ENCODE measurements around the gene NINL. TPM values are rescaled to one million over a fixed set of nuclear protein-coding genes. Genes with fewer than 3 reads are reported as not detected.

The NINL gene
- total RNA-seq, 1 donor from 2014 or later = 5.7 TPM

DNA sequence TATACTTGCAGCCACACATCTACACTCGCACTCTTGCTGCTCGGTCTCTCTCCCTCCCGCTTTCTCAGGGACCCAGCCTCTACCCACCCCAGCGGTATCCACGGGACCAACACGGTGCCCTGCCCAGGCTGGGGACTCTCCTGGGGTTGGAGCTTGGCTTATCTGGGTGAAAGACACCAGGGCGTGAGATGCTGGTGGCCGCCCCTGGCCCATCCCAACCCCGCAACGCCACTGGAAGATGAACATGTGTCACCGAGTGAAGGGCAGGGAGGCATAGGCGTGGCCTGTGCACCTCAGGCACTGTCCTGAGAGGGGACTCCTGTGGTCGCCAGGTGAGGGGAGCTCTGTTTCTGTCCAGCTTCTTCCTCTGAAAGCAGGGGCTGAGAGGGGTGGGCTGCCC lies 47.4 kb downstream of the NINL start:
- no peaks in the 10 kb centered on the region for H3K9me3 ChIP-seq (ENCODE audit: control insufficient read depth in 3 of 3, low read length in 3 of 3)
- no peak overlapping the region for H3K4me3 ChIP-seq (ENCODE audit: low read length in 3 of 3)
- no peak overlapping the region for H3K9ac ChIP-seq (ENCODE audit: low read depth in 1 of 3, low read length in 3 of 3)
- H3K4me1 ChIP-seq (ENCODE audit: control insufficient read depth in 3 of 3, insufficient read depth in 3 of 3, low read length in 3 of 3) = peaks cover 9 to 20% (median 20%) of the 10 kb centered on the region in 3 donors
- no peak overlapping the region for H3K27ac ChIP-seq (ENCODE audit: low read depth, low read length)
- H3K27me3 ChIP-seq (ENCODE audit: control insufficient read depth in 3 of 3, insufficient read depth in 3 of 3, low read length in 3 of 3) = no peaks in the 10 kb centered on the region
- no peaks in the 10 kb centered on the region for H3K36me3 ChIP-seq (ENCODE audit: control insufficient read depth in 3 of 3, insufficient read depth in 3 of 3, low read length in 3 of 3)

DNA sequence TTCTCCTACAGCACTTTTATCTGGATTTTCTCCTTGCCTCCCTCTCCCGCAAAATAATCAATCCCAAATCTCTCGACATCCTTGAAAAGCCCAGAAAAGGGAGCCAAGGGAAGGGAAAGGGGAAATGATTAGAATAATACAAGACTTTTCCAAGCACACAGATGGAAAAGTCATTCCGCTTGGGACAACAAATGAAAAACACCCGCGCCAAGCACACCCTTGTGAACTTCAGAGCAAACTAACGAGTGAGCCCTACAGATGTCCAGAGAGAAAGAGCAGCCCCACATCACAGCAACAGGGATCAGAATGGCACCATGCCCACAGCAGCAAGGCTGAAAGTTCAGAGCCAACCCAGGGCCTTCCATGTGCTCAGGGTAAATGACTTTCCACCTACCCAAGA lies 49.6 kb downstream of the NINL start:
- no peak overlapping the region for H3K9ac ChIP-seq (ENCODE audit: low read depth in 1 of 3, low read length in 3 of 3)
- H3K36me3 ChIP-seq (ENCODE audit: control insufficient read depth in 3 of 3, insufficient read depth in 3 of 3, low read length in 3 of 3) = no peaks in the 10 kb centered on the region
- H3K4me1 ChIP-seq (ENCODE audit: control insufficient read depth in 3 of 3, insufficient read depth in 3 of 3, low read length in 3 of 3) = peaks cover 9 to 20% (median 20%) of the 10 kb centered on the region in 3 donors
- no peaks in the 10 kb centered on the region for H3K27me3 ChIP-seq (ENCODE audit: control insufficient read depth in 3 of 3, insufficient read depth in 3 of 3, low read length in 3 of 3)
- H3K4me3 ChIP-seq (ENCODE audit: low read length in 3 of 3) = no peak overlapping the region
- H3K27ac ChIP-seq (ENCODE audit: low read depth, low read length) = no peak overlapping the region
- no peaks in the 10 kb centered on the region for H3K9me3 ChIP-seq (ENCODE audit: control insufficient read depth in 3 of 3, low read length in 3 of 3)

DNA sequence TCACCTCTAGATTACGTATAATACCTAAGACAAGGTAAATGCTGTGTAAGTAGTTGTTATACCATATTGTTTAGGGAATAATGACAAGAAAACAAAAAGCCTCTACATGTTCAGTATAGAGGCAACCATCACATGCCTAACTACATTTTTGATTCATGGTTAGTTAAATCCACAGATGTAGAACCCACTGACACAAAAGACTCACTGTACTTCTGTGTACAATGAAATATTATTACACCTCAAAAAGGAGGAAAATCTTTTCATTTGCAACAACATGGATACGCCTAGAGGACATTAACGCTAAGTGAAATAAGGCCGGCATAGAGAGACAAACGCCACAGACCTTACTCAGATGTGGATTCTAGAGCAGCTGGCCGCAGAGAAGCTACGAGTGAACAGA lies 50.5 kb downstream of the NINL start:
- no peaks in the 10 kb centered on the region for H3K9me3 ChIP-seq (ENCODE audit: control insufficient read depth in 3 of 3, low read length in 3 of 3)
- H3K4me1 ChIP-seq (ENCODE audit: control insufficient read depth in 3 of 3, insufficient read depth in 3 of 3, low read length in 3 of 3) = peaks cover 9 to 20% (median 15%) of the 10 kb centered on the region in 3 donors
- no peak overlapping the region for H3K9ac ChIP-seq (ENCODE audit: low read depth in 1 of 3, low read length in 3 of 3)
- H3K27ac ChIP-seq (ENCODE audit: low read depth, low read length) = no peak overlapping the region
- no peak overlapping the region for H3K4me3 ChIP-seq (ENCODE audit: low read length in 3 of 3)
- H3K27me3 ChIP-seq (ENCODE audit: control insufficient read depth in 3 of 3, insufficient read depth in 3 of 3, low read length in 3 of 3) = no peaks in the 10 kb centered on the region
- H3K36me3 ChIP-seq (ENCODE audit: control insufficient read depth in 3 of 3, insufficient read depth in 3 of 3, low read length in 3 of 3) = no peaks in the 10 kb centered on the region

- H3K9ac ChIP-seq (ENCODE audit: low read depth in 1 of 3, low read length in 3 of 3) = no peak overlapping the region
- no peak overlapping the region for H3K27ac ChIP-seq (ENCODE audit: low read depth, low read length)
- H3K4me3 ChIP-seq (ENCODE audit: low read length in 3 of 3) = no peak overlapping the region
- no peaks in the 10 kb centered on the region for H3K36me3 ChIP-seq (ENCODE audit: control insufficient read depth in 3 of 3, insufficient read depth in 3 of 3, low read length in 3 of 3)
- peaks cover 3 to 14% (median 9%) of the 10 kb centered on the region in 3 donors for H3K4me1 ChIP-seq (ENCODE audit: control insufficient read depth in 3 of 3, insufficient read depth in 3 of 3, low read length in 3 of 3)
- H3K27me3 ChIP-seq (ENCODE audit: control insufficient read depth in 3 of 3, insufficient read depth in 3 of 3, low read length in 3 of 3) = no peaks in the 10 kb centered on the region
- no peaks in the 10 kb centered on the region for H3K9me3 ChIP-seq (ENCODE audit: control insufficient read depth in 3 of 3, low read length in 3 of 3)
Measured at GRCh38 chr20:25533920-25534700, 51.2 kb downstream of the NINL start.

- peaks cover 0 to 5% (median 0%) of the 10 kb centered on the region in 3 donors for H3K4me1 ChIP-seq (ENCODE audit: control insufficient read depth in 3 of 3, insufficient read depth in 3 of 3, low read length in 3 of 3)
- no peak overlapping the region for H3K4me3 ChIP-seq (ENCODE audit: low read length in 3 of 3)
- H3K9me3 ChIP-seq (ENCODE audit: control insufficient read depth in 3 of 3, low read length in 3 of 3) = no peaks in the 10 kb centered on the region
- no peaks in the 10 kb centered on the region for H3K27me3 ChIP-seq (ENCODE audit: control insufficient read depth in 3 of 3, insufficient read depth in 3 of 3, low read length in 3 of 3)
- H3K27ac ChIP-seq (ENCODE audit: low read depth, low read length) = no peak overlapping the region
- H3K9ac ChIP-seq (ENCODE audit: low read depth in 1 of 3, low read length in 3 of 3) = no peak overlapping the region
- H3K36me3 ChIP-seq (ENCODE audit: control insufficient read depth in 3 of 3, insufficient read depth in 3 of 3, low read length in 3 of 3) = no peaks in the 10 kb centered on the region
Measured at GRCh38 chr20:25532971-25533391, 52.4 kb downstream of the NINL start.

DNA sequence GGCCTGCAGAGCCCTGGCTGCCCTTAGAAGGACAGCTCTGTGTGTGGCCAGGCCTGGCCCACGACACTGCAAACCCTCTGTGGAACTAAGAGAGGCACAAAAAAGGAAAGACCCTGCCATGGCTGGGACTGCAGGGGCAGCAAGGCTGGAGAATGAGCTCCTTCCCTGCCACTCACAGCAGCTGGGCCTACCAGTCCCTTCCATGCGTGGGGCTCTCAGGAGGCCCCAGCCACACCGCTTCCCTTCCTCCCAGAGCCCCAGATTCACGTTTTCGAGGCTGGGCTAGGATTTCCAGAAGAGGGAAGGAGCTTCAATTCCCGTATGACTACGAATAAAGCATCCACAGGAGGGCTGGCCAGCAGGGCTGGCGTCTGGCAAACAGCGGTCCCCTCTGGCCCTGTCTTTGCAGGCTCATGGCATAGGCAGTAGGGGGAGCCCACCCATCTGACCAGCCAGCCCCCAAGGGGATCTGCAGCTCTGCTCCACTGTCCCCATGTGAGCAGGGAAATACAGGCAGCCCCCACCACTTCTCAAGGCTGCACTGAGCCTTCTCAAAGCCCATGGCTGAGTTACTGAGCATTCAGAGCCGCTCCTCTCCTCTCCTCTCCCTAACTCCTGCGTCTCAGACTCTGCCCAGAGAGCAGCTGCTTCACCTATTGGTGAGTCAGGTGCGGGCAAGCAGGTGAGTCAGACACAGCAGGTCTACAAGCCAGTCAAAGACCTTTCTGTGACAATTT lies 53.1 kb downstream of the NINL start:
- Histone ChIP-seq H3K4me1 (ENCODE audit: control insufficient read depth in 3 of 3, insufficient read depth in 3 of 3, low read length in 3 of 3) (peaks cover 0 to 5% (median 0%) of the 10 kb centered on the region in 3 donors), H3K27ac (ENCODE audit: low read depth, low read length) (no peak overlapping the region), H3K27me3 (ENCODE audit: control insufficient read depth in 3 of 3, insufficient read depth in 3 of 3, low read length in 3 of 3) (no peaks in the 10 kb centered on the region), H3K4me3 (ENCODE audit: low read length in 3 of 3) (no peak overlapping the region), H3K9me3 (ENCODE audit: control insufficient read depth in 3 of 3, low read length in 3 of 3) (no peaks in the 10 kb centered on the region), H3K9ac (ENCODE audit: low read depth in 1 of 3, low read length in 3 of 3) (no peak overlapping the region), H3K36me3 (ENCODE audit: control insufficient read depth in 3 of 3, insufficient read depth in 3 of 3, low read length in 3 of 3) (no peaks in the 10 kb centered on the region)

DNA sequence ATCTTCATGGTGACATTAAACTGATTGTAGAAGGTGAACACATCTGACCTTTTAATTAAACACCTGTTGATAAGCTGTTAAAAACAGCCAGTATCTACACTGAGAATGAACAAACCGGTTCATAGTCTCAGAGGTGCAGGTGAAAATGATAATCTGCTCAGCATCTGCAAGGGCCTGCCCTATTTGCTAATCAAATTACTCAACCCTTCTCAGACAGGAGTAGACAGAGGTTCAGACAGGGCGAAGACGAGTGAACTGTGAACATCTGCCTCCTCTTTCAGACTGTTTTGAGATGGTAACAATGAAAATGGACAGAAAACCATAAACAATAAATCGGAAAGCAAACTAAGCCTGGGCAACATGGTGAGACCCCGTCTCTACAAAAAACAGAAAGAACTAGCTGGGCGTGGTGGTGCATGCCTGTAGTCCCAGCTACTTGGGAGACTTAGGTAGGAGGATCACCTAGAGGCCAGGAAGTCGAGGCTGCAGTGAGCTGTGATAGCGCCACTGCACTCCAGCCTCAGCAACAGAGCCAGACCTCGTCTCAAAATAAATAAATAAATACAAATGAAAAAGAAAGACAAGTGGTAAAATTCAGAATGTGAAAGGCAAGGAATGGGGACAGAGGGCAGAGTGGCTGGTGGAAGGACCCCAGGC lies 55.9 kb downstream of the NINL start:
- peaks cover 0 to 2% (median 0%) of the 10 kb centered on the region in 3 donors for H3K4me1 ChIP-seq (ENCODE audit: control insufficient read depth in 3 of 3, insufficient read depth in 3 of 3, low read length in 3 of 3)

DNA sequence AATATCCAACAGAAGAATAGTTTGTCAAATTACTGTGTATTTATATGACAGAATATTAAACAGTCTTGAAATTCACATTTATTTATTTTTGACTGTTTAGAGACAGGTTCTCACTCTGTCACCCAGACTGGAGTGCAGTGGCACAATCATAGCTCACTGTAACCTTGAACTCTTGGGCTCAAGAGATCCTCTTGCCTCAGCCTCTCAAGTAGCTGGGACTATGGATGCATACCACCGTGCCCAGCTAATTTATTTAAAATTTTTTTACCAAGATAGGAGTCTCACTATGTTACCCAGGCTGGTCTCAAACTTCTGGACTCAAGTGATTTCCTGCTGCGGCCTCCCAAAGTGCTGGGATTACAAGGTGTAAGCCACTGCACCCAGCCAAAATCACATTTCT lies 57.4 kb downstream of the NINL start:
- Histone ChIP-seq H3K9ac (ENCODE audit: low read depth in 1 of 3, low read length in 3 of 3) (no peak overlapping the region), H3K36me3 (ENCODE audit: control insufficient read depth in 3 of 3, insufficient read depth in 3 of 3, low read length in 3 of 3) (no peaks in the 10 kb centered on the region), H3K9me3 (ENCODE audit: control insufficient read depth in 3 of 3, low read length in 3 of 3) (no peaks in the 10 kb centered on the region), H3K27me3 (ENCODE audit: control insufficient read depth in 3 of 3, insufficient read depth in 3 of 3, low read length in 3 of 3) (no peaks in the 10 kb centered on the region), H3K4me1 (ENCODE audit: control insufficient read depth in 3 of 3, insufficient read depth in 3 of 3, low read length in 3 of 3) (no peaks in the 10 kb centered on the region), H3K4me3 (ENCODE audit: low read length in 3 of 3) (no peak overlapping the region), H3K27ac (ENCODE audit: low read depth, low read length) (no peak overlapping the region)

More for the DNA sequence above, 55.9 kb downstream of the NINL start:
- H3K4me3 ChIP-seq (ENCODE audit: low read length in 3 of 3) = no peak overlapping the region
- no peak overlapping the region for H3K9ac ChIP-seq (ENCODE audit: low read depth in 1 of 3, low read length in 3 of 3)
- no peaks in the 10 kb centered on the region for H3K27me3 ChIP-seq (ENCODE audit: control insufficient read depth in 3 of 3, insufficient read depth in 3 of 3, low read length in 3 of 3)
- no peak overlapping the region for H3K27ac ChIP-seq (ENCODE audit: low read depth, low read length)
- H3K9me3 ChIP-seq (ENCODE audit: control insufficient read depth in 3 of 3, low read length in 3 of 3) = no peaks in the 10 kb centered on the region
- no peaks in the 10 kb centered on the region for H3K36me3 ChIP-seq (ENCODE audit: control insufficient read depth in 3 of 3, insufficient read depth in 3 of 3, low read length in 3 of 3)

GRCh38 chr20:25526446-25526845 lies 58.9 kb downstream of the NINL start:
- Histone ChIP-seq H3K4me3 (ENCODE audit: low read length in 3 of 3) (no peak overlapping the region), H3K9me3 (ENCODE audit: control insufficient read depth in 3 of 3, low read length in 3 of 3) (no peaks in the 10 kb centered on the region), H3K27me3 (ENCODE audit: control insufficient read depth in 3 of 3, insufficient read depth in 3 of 3, low read length in 3 of 3) (no peaks in the 10 kb centered on the region), H3K4me1 (ENCODE audit: control insufficient read depth in 3 of 3, insufficient read depth in 3 of 3, low read length in 3 of 3) (no peaks in the 10 kb centered on the region), H3K27ac (ENCODE audit: low read depth, low read length) (no peak overlapping the region), H3K36me3 (ENCODE audit: control insufficient read depth in 3 of 3, insufficient read depth in 3 of 3, low read length in 3 of 3) (no peaks in the 10 kb centered on the region), H3K9ac (ENCODE audit: low read depth in 1 of 3, low read length in 3 of 3) (no peak overlapping the region)

DNA sequence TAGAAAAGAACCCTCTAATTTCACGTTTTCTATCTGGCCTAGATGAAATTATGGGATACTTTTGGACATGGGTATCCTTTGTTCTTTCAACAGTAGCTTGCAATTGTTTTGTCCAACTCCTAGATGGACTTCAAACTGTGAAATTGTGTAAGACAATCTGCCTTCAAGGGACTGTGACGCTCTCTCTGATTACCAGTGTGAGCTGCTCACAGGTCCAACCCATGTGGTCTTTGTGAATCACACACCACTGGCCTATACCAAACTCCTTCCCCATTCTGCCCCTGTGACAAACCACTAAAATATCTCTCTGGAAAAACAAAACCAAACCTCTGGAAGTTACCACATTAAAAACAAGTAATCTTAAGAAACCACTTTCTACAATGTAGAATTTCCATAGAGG lies 59.5 kb downstream of the NINL start:
- H3K9me3 ChIP-seq (ENCODE audit: control insufficient read depth in 3 of 3, low read length in 3 of 3) = no peaks in the 10 kb centered on the region
- no peaks in the 10 kb centered on the region for H3K4me1 ChIP-seq (ENCODE audit: control insufficient read depth in 3 of 3, insufficient read depth in 3 of 3, low read length in 3 of 3)
- no peak overlapping the region for H3K27ac ChIP-seq (ENCODE audit: low read depth, low read length)
- no peak overlapping the region for H3K4me3 ChIP-seq (ENCODE audit: low read length in 3 of 3)
- H3K9ac ChIP-seq (ENCODE audit: low read depth in 1 of 3, low read length in 3 of 3) = no peak overlapping the region
- H3K27me3 ChIP-seq (ENCODE audit: control insufficient read depth in 3 of 3, insufficient read depth in 3 of 3, low read length in 3 of 3) = no peaks in the 10 kb centered on the region
- no peaks in the 10 kb centered on the region for H3K36me3 ChIP-seq (ENCODE audit: control insufficient read depth in 3 of 3, insufficient read depth in 3 of 3, low read length in 3 of 3)
